ENCODE data around the gene AMER2. TPM values are rescaled to one million over a fixed set of nuclear protein-coding genes. Genes with fewer than 3 reads are reported as not detected.

Gene AMER2
- total and polyA plus RNA-seq, 9 of the 15 experiments (the other 6 are each of a cell fraction or from before 2014, with no cell fraction given): not detected

DNA sequence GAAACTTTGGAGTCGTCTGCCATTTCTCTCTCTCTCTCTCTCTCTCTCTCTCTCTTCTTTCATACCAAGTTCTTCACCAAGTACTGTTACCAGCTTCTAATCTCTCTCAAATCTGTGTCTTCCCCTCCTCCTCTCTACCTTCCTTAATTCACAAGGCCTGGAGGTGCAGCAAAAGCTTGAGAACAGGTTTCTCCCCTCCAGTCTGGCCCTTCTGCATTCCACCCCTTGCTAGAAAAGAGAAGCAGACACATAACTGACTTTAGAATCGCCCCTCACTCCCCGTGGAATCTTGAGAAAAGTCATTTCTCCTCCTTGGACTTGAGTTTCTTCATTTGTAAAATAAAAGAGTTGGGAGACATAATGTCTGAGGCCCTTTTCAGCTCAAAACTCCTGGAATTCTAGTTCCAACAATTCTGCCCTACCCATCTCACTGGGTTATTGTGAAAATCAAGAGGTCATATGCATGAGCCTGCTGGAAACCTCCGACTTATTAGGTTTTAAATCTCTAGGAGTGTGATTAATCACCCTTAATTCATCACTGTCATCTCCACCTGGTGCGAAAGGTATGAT is 20.4 kb downstream of the AMER2 start:
- no peaks in the 10 kb centered on the region for H3K9me1 ChIP-seq (ENCODE audit: control insufficient read depth, insufficient read depth, low read length)
- H3K27me3 ChIP-seq (ENCODE audit: control insufficient read depth in 2 of 2, insufficient read depth in 2 of 2, low read length in 2 of 2): peaks cover 0 to 26% of the 10 kb centered on the region in 2 experiments; a peak in 2 of 5 replicates
- ATAC-seq (no peak), FAIRE-seq (no peak), DNase-seq (ENCODE audit: extremely low read depth in 1 of 4, low spot score in 3 of 4) (no peak)
- H3K4me3 ChIP-seq: no peak overlapping the region
- POLR2A ChIA-PET: no interaction called here
- no peak overlapping the region for H2AFZ ChIP-seq (ENCODE audit: low read depth, low read length)
- intact Hi-C loops (cut with micrococcal nuclease): no loop called here
- H3K9ac ChIP-seq (ENCODE audit: insufficient read depth in 1 of 2, low read depth in 2 of 2, low read length in 2 of 2): no peak overlapping the region
- no peaks in the 10 kb centered on the region for H3K79me2 ChIP-seq (ENCODE audit: control insufficient read depth, insufficient read depth, low read length)
- no peaks in the 10 kb centered on the region for H3K9me3 ChIP-seq (replicated peaks; ENCODE audit: control insufficient read depth, insufficient read depth, low read depth, low read length)
- no TSS peak for BruUV-seq (replicated peaks)
- WGBS (ENCODE audit: insufficient coverage, low coverage, missing lambda C conversion rate): 0% methylated on average over 5 of the region's 5 CpGs
- no peaks in the 10 kb centered on the region for H3K4me1 ChIP-seq (replicated peaks in 1 of 2; ENCODE audit: control insufficient read depth in 2 of 2, insufficient read depth in 2 of 2, low read length in 2 of 2)
- H3K4me2 ChIP-seq (ENCODE audit: insufficient read depth, low read length): no peak overlapping the region
- TF ChIP-seq, protein P1, sequence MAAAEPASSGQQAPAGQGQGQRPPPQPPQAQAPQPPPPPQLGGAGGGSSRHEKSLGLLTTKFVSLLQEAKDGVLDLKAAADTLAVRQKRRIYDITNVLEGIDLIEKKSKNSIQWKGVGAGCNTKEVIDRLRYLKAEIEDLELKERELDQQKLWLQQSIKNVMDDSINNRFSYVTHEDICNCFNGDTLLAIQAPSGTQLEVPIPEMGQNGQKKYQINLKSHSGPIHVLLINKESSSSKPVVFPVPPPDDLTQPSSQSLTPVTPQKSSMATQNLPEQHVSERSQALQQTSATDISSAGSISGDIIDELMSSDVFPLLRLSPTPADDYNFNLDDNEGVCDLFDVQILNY (CRISPR knock-in tag; IDR thresholded peaks at IDR 0.05): no peak
- TF ChIP-seq CCAR2 (IDR thresholded peaks at IDR 0.05; ENCODE audit: low read depth, low read length) (no peak), PHF21A (IDR thresholded peaks at IDR 0.05; ENCODE audit: borderline replicate concordance, low read depth) (no peak), PRPF4 (IDR thresholded peaks at IDR 0.05; ENCODE audit: insufficient read depth, low read depth, low read length, poor library complexity, severe bottlenecking) (no peak), HMGN3 (IDR thresholded peaks at IDR 0.05; ENCODE audit: borderline replicate concordance, extremely low read depth, insufficient read length, low read depth, low read length) (no peak), CBX1 (IDR thresholded peaks at IDR 0.05; ENCODE audit: low read depth) (no peak), IRF2 (CRISPR knock-in tag; IDR thresholded peaks at IDR 0.05) (no peak), EP300 (IDR thresholded peaks at IDR 0.05; ENCODE audit: low read length) (no peak), MTA3 (IDR thresholded peaks at IDR 0.05; ENCODE audit: borderline replicate concordance) (no peak)
- CTCF ChIA-PET (ENCODE audit: low intra/inter-chr PET ratio): no interaction called here
- H3K36me3 ChIP-seq (ENCODE audit: control insufficient read depth, insufficient read depth, low read length): no peaks in the 10 kb centered on the region
- in situ Hi-C loops (cut with MboI): no loop called here
- H3K27ac ChIP-seq (ENCODE audit: extremely low read depth, low read depth, low read length): no peak overlapping the region
- H4K20me1 ChIP-seq (replicated peaks; ENCODE audit: control insufficient read depth, insufficient read depth, low read length): no peaks in the 10 kb centered on the region

Measured in K562 (cell line).